HUES64 (cell line): ENCODE results near the gene PEMT.

Source experiments
- H3K27ac ChIP-seq: 2 replicates; pipeline ENCODE4 v1.7.0; 2013; ENCODE audit warnings: low read depth, low read length, inconsistent platforms
- H3K27me3 ChIP-seq: 2 replicates; pipeline ENCODE4 v1.6.1; 2013; ENCODE audit warnings: mild to moderate bottlenecking, low read length; ENCODE audit not compliant: insufficient read depth
- H3K36me3 ChIP-seq: 2 replicates; pipeline ENCODE4 v1.6.1; 2013; ENCODE audit warnings: mild to moderate bottlenecking, low read length; ENCODE audit not compliant: insufficient read depth
- H3K4me1 ChIP-seq: 2 replicates; pipeline ENCODE4 v1.6.1; 2013; ENCODE audit warnings: mild to moderate bottlenecking, low read length, moderate library complexity; ENCODE audit not compliant: insufficient read depth
- H3K4me3 ChIP-seq: 2 replicates; pipeline ENCODE4 v1.5.1; 2013; ENCODE audit warnings: mild to moderate bottlenecking, low read length, moderate library complexity
- H3K9ac ChIP-seq: 2 replicates; pipeline ENCODE4 v1.6.1; 2013; ENCODE audit warnings: mild to moderate bottlenecking, low read depth, low read length
- H3K9me3 ChIP-seq: 2 replicates; pipeline ENCODE4 v1.6.1; 2013; ENCODE audit warnings: low read depth, low read length; ENCODE audit not compliant: insufficient read depth
- WGBS: fragments of 150-250, 120-280 bp; methylation state at CpG from one replicate; pipeline ENCODE4 v1.1.7; 2013; ENCODE audit warnings: missing lambda C conversion rate; 5-methylcytosine and 5-hydroxymethylcytosine counted together

Gene PEMT

DNA sequence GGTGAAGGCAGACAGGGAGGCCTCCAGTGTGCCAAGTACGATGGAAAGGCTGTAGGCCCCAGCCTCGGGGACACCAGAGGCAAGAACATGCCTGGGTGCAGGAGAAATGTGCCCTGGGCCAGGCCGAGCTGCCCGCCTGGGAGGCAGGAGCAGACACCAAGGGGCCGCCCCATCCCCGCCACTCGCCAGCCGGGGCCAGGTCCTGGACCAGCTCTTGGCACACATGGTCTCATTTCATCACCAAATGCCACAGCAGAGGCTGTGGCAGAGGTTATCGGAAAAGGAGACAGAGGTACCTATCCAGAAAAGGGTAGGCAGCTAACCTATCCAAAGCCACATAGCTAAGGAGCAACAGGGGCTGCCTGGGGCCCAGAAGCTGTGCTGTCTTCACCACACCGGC, 31.3 kb downstream of the PEMT start:
- 91% methylated on average over 10 of the region's 10 CpGs for WGBS
- H3K27ac ChIP-seq, result no peak overlapping the region

DNA sequence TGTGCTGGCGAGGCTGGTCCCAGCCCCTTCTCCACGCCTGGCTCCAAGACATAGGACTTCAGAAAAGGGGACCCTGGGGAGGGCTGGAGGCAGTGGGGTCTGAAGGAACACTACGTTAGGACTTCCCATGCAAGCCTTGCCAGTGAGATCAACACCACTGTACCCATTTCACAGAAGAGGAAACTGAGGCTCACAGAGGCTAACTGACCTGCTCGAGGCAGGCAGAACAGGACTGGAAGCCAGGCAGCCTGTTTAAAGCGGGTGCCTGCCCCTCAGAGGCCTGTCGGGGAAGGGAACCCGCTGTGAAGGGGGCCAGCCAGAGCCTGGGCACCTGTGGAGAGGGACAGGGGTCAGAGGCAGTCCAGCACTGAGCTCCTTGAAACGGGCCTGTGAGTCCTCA, 32.3 kb downstream of the PEMT start:
- H3K9me3 ChIP-seq, result no peaks in the 10 kb centered on the region
- H3K9ac ChIP-seq, result no peak overlapping the region
- H3K27ac ChIP-seq, result no peak overlapping the region
- no peaks in the 10 kb centered on the region for H3K27me3 ChIP-seq
- no peaks in the 10 kb centered on the region for H3K4me1 ChIP-seq
- no peaks in the 10 kb centered on the region for H3K36me3 ChIP-seq
- no peak overlapping the region for H3K4me3 ChIP-seq
- 91% methylated on average over 8 of the region's 8 CpGs for WGBS

More for the DNA sequence above, 31.3 kb downstream of the PEMT start:
- no peaks in the 10 kb centered on the region for H3K36me3 ChIP-seq
- H3K9ac ChIP-seq, result no peak overlapping the region
- no peaks in the 10 kb centered on the region for H3K9me3 ChIP-seq
- no peaks in the 10 kb centered on the region for H3K4me1 ChIP-seq
- no peaks in the 10 kb centered on the region for H3K27me3 ChIP-seq
- no peak overlapping the region for H3K4me3 ChIP-seq

DNA sequence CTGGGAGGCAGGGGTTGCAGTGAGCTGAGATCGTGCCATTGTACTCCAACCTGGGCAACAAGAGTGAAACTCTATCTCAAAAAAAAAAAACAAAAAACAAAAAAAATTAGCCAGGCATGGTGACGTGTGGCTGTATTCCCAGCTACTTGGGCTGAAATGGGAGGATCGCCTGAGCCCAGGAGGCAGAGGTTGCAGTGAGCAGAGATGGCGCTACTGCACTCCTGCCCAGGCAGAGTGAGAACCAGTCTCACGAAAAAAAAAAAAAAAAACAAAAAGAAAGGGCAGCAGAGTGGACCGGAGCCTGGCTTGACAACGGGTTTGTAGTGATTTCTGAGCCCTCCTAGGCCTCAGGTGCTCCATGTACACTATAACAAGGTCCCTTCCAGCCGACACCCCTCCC, 33.1 kb downstream of the PEMT start:
- Histone ChIP-seq H3K9ac (no peak overlapping the region), H3K4me3 (no peak overlapping the region), H3K4me1 (no peaks in the 10 kb centered on the region), H3K27me3 (no peaks in the 10 kb centered on the region), H3K27ac (no peak overlapping the region), H3K9me3 (no peaks in the 10 kb centered on the region), H3K36me3 (no peaks in the 10 kb centered on the region)
- WGBS, result 86% methylated on average over 7 of the region's 8 CpGs

DNA sequence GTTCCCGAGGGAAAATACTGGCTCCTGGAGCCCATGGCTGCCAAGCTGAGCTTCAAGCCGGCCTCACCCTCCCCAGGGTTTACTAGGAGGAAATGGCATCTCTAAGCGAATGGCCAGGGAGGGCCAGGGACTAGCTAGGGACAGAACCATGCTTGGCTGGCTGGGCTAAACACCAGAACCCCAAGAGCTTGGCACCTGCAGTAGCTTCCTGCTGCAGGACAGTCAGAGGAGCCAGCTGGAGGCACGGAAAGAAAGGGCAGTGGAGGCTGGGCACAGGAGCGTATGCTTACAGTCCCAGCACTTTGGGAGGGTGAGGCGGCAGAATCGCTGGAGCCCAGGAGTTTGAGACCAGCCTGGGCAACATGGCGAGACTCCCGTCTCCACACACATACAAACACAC, 33.7 kb downstream of the PEMT start:
- Histone ChIP-seq H3K9me3 (no peaks in the 10 kb centered on the region), H3K4me1 (no peaks in the 10 kb centered on the region), H3K9ac (no peak overlapping the region), H3K27me3 (no peaks in the 10 kb centered on the region), H3K27ac (no peak overlapping the region), H3K36me3 (no peaks in the 10 kb centered on the region), H3K4me3 (no peak overlapping the region)
- WGBS, result 94% methylated on average over 9 of the region's 9 CpGs

DNA sequence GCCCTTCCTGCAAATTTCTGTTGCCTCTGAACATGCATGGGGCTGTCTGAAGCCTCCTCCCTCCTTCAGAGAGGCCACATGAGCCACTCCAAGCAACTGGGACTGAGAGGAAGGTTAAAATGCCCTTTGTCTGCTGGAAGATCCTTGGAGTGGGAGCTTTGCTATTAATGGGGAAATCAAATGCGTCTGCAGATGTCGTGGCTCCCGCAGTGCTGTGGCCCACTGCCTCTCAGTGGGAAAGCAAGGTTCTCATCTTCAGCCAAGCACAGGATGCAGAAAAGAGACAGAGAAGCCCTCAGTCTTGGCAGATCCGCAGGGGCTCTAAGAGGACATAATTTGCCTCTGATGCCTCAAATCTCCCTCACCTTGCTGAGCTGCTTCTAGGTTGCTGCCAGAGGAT, 34.8 kb downstream of the PEMT start:
- H3K9me3 ChIP-seq, result no peaks in the 10 kb centered on the region
- no peaks in the 10 kb centered on the region for H3K4me1 ChIP-seq
- WGBS, result 92% methylated on average over 4 of the region's 4 CpGs
- no peak overlapping the region for H3K9ac ChIP-seq
- H3K4me3 ChIP-seq, result no peak overlapping the region
- H3K36me3 ChIP-seq, result no peaks in the 10 kb centered on the region
- H3K27me3 ChIP-seq, result no peaks in the 10 kb centered on the region
- no peak overlapping the region for H3K27ac ChIP-seq

DNA sequence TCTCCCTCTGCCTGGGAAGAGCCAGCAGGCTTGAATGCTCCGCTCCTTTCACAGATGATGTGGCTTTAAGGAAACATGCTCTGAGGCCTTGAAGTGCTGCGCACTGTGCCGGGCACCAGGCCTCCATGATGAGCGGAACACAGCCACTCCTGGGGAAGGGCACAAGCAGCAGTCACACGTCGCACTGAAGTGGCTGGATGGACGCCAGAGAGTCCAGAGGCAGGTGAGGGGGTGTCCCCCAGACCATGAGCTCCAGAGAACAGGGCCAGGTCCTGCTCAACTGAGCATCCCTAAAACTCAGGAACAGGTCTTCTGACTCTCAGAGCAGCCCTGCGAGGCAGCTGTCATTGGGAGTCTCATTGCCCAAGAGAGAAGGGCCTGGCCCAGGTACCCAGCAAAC, 35.6 kb downstream of the PEMT start:
- H3K36me3 ChIP-seq, result no peaks in the 10 kb centered on the region
- H3K27me3 ChIP-seq, result no peaks in the 10 kb centered on the region
- no peak overlapping the region for H3K9ac ChIP-seq
- no peak overlapping the region for H3K27ac ChIP-seq
- no peak overlapping the region for H3K4me3 ChIP-seq
- 96% methylated on average over 8 of the region's 8 CpGs for WGBS
- no peaks in the 10 kb centered on the region for H3K9me3 ChIP-seq
- no peaks in the 10 kb centered on the region for H3K4me1 ChIP-seq

DNA sequence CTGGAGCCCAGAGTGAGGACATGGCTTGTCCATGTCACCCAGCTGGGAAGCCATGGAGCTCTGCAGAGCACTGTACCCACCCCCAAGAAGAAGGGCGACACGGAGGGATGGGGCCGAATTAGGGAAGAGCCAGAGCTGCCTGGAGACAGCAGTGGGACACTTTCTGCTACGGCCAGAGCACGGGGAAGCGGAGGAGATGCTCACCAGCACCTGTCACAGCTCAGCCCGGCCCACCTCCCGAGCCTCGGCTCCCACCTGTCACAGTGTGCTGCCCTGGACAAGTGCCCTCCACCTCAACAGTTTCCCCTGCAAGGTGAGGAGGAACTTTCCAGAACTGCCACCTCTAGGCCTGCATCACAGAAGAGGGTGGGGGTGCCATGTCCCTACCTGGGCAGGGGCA, 36.4 kb downstream of the PEMT start:
- no peaks in the 10 kb centered on the region for H3K9me3 ChIP-seq
- H3K27me3 ChIP-seq, result no peaks in the 10 kb centered on the region
- no peak overlapping the region for H3K27ac ChIP-seq
- H3K4me1 ChIP-seq, result no peaks in the 10 kb centered on the region
- H3K9ac ChIP-seq, result no peak overlapping the region
- no peak overlapping the region for H3K4me3 ChIP-seq
- no peaks in the 10 kb centered on the region for H3K36me3 ChIP-seq
- 98% methylated on average over 9 of the region's 9 CpGs for WGBS

DNA sequence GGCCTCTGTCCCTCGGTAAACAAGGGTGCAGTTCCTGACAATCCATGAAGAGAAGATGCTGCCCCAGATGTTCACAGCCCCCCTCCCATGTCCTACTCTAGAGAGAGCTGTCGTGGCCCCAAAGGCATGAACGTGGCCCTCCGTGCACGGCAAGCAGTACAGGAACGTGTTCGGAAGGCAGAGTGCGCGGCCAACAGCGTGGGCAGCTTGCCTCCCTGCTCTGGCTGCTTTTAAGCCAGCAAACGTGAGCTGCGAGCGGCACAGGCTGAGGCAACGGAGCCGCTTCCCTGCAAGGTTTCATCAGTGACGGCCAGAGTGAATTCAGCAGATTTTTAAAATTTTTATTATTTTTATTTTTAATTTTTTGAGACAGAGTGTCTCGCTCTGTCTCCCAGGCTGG, 37.2 kb downstream of the PEMT start:
- no peaks in the 10 kb centered on the region for H3K36me3 ChIP-seq
- H3K4me3 ChIP-seq, result no peak overlapping the region
- 95% methylated on average over 16 of the region's 17 CpGs for WGBS
- no peaks in the 10 kb centered on the region for H3K27me3 ChIP-seq
- no peak overlapping the region for H3K27ac ChIP-seq
- H3K9me3 ChIP-seq, result no peaks in the 10 kb centered on the region
- no peaks in the 10 kb centered on the region for H3K4me1 ChIP-seq
- H3K9ac ChIP-seq, result no peak overlapping the region

DNA sequence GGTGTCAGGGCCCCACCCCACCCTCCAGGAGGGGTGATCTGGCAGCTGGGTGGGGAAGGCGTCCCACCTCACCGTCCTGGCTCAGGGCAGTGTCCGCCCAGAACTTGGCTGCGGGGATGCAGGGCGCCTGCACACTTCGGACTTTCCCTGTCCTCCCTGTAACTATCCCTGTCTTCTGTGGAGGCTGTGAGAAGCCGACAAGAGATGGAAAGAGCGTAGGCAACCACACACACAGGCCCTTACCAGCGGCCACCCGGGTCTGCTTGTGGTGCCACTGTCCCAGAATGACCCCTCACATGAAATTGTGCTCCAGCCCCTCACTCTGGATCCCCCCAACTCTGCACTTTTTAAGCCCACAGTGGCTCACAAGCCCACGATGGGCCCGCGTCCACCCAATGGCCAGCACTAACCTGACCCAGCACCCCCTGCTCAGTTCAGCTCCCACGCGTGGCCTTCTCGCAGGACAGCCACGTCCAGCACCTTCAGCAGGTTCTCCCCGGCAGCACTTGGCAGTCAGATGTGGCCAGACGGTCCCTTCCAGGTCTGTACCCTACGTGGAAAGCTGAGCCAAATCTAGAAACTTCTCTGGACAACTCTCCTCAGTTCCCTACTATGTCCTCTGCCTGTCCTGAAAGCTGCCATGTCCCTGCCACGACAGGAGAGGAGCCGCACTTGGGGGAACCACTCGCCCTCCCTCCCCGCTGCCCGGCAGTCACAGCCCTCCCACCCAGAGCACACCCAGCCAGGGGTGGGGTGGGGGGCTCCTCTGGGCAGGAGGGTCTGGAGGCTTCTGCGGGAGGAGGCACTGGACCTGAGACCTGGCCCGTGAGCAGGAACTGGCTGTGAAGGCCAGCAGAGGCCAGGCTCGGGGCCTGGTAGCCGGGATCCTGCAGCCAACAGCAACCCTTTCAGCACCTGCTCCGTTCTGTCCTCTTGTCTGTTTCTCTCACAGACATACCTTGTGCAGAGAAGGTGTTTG, 38.0 kb downstream of the PEMT start:
- Histone ChIP-seq H3K4me3 (no peak overlapping the region), H3K4me1 (no peaks in the 10 kb centered on the region), H3K27ac (no peak overlapping the region), H3K9ac (no peak overlapping the region), H3K27me3 (no peaks in the 10 kb centered on the region), H3K9me3 (no peaks in the 10 kb centered on the region), H3K36me3 (no peaks in the 10 kb centered on the region)
- WGBS, result 92% methylated on average over 30 of the region's 30 CpGs

DNA sequence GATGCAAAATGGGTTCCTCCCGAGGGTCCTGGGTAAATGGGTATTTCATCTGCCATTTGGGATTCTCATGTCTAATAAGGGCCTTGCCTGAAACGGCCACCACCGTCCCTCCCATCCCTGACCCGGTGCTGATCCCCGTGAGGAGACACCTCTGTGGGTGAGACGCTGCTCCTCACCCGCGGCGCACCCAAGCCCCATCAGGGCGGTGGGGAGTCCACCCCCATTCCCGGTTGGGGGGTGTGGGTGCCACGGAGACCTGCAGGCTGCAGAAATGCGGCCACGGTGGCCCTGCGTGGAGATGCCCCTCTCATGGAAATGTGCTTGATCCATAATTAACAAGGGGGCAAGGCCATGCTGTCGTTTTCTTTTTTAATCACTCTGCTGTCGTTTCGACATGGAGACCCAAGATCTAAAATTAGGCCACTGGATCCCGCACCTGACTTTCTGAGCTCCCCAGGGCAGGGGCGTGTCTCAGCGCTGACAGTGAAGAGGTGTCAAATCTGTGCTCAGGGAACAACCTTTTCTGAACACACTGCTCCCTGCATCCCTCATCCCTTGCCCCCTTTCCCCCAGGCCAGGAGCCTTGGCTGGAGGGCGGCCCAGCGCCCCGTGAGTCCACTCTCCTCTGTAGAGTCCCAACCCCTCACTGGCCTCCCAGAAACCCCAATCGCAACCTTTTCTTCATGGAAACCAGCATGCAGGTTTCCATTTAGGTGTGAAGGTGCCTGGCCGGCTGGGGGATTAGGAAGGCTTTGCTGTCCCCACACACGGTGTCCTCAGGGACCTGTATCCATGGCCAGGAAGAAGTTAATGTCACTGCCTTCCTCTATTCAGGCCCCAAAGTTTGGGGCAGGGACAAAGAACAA, 38.9 kb downstream of the PEMT start:
- Histone ChIP-seq H3K27me3 (no peaks in the 10 kb centered on the region), H3K9ac (no peak overlapping the region), H3K9me3 (no peaks in the 10 kb centered on the region), H3K36me3 (no peaks in the 10 kb centered on the region), H3K4me3 (no peak overlapping the region), H3K27ac (no peak overlapping the region), H3K4me1 (no peaks in the 10 kb centered on the region)
- WGBS, result 96% methylated on average over 27 of the region's 27 CpGs

DNA sequence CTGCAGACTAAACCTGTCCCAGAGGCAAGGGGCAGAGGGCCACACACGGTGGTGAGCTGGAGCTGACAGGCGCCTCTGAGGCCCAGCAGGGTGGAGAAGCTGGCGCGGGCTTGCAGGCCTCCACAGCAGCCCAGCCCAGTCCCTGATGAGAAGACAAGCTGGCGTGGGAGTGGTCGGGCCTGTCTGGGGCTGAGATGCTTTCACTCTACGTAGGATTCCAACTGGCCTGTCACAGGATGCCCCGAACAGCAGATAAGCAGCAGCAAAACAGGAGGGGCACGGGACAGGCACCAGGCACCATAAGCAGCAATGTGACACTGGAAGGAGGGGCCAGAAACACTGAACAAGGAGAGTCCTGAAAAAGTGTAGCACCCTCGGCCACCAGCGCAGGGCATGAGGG, 40.1 kb downstream of the PEMT start:
- no peaks in the 10 kb centered on the region for H3K4me1 ChIP-seq
- H3K4me3 ChIP-seq, result no peak overlapping the region
- no peak overlapping the region for H3K27ac ChIP-seq
- H3K36me3 ChIP-seq, result no peaks in the 10 kb centered on the region
- WGBS, result 70% methylated on average over 11 of the region's 11 CpGs
- no peak overlapping the region for H3K9ac ChIP-seq
- no peaks in the 10 kb centered on the region for H3K9me3 ChIP-seq
- H3K27me3 ChIP-seq, result no peaks in the 10 kb centered on the region
